GM21825 (cell line): ENCODE data around the gene TMEM86A.

Experiments used
- ATAC-seq: cut with Tn5 transposase; IDR thresholded peaks from one replicate; pipeline ENCODE4 v1.9.1; 2021; ENCODE audit warnings: mild to moderate bottlenecking, moderate library complexity; ENCODE audit not compliant: unreplicated experiment

Gene TMEM86A

DNA sequence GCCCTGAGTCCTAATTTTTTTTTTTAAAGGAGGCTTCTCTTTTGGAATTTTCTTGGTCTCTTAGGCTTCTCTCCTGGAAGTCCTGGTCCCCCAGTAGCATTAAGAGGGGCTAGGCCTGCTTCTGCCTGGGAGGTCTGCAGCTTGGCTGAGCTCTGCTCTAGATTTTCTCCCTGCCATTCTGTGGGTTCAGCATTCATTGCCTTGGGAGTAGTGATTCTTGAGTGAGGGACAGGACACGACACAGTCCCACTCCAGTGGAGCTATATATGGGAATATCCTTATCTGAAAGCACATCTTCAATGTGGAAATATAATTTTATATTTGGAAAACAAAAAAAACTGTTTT is 23.7 kb downstream of the TMEM86A start:
- ATAC-seq, result no peak

DNA sequence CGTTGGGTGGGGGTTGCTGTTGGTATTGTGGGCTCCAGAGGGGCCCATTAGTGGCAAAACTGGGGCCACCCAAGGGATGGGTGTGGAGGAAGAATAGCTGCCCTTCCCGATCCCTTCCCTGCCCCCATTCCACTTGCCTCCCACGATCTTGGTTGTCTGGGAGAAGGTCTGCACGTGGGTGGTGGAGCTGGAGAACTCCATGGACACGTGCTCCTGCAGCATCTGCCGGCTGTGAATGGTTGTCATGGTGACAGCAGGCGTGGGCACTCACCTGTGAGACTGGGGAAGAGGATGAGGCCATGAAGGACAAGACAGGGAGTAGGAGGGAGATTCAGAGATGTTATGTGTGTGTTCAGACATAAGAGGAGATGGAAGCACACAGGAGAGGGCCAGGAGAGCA is 25.4 kb downstream of the TMEM86A start:
- no peak for ATAC-seq

- no peak for ATAC-seq
Observed at GRCh38 chr11:18726040-18726439, 27.5 kb downstream of the TMEM86A start, which contains the start of gene IGSF22. Gene IGSF22, minus strand, starts transcription at chr11:18726188. Its CDS starts 1,952 bp downstream, at chr11:18724236.

DNA sequence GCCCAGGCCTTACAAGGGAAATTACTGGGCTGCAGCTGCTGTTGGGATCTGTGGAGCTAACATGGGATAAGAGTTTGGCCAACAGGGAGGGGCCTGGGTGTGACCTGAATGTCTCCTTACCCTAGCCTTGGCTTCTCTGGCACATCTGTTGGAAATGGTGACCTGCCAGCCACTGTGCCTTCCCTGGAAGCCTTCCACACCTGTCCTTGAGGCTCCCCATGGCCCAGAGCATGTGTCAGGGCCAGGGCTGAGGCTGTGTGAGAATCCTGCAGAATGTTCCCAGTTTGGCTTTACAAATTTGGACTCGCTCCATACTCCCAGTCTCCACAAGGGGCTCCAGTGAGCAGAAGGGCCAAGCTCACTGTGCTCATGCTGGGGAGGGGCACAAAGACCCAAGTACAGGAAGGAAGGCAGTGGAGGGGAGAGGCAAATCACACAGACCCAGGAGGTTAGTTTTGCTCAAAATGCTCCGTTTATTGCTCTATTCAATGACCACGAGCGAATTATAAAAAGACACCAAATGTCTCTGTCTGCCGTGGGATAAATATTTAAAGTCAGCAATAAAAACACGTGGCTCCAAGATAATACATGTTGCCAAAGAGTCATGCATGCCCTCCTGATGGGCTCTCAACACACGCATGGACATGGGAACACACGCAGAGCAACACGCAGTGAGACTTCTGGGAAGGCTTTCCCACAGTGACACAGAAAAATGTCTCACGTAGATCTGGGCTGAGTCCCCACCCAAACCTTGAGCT is 29.1 kb downstream of the TMEM86A start:
- no peak for ATAC-seq

DNA sequence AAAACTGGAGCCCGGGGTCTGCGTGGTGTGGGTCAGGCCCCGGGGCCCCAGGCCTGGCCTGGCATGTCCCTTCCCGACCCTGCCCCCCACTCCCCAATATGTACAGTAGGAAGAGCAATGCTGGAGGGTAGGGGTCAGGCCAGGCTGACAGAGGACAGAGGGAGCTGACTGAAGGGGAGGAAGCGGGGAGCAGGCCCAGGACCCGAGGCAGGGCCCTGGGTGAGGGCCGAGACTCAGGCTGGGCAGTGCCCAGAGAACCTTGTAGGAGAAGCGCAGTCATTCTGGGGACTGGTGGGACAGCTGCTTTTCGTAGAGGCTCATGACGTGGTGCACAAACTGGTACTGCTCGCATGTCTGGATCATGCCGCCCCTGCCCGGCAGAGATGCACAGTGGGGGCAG is 30.1 kb downstream of the TMEM86A start:
- no peak for ATAC-seq

- ATAC-seq, result no peak
Observed at GRCh38 chr11:18729426-18729825, 30.8 kb downstream of the TMEM86A start.

DNA sequence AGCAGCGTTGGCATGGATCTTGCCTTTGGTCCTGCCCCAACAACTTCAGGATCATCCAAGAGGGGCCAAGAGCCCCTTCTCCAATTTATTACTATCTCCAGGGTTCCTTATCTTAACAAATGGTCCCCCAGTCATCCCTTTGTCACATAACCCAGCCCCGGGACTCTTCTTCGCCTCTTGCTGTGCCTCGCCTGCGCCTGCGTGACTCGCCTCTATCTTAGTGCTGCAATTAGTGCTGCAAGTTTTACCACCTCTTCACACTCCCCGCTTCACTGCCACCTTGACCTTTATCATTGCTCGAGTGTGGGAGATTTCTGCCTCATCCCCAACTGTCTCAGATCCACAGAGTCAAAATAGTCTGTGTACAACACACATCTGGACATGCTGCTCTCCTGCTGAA is 31.4 kb downstream of the TMEM86A start:
- ATAC-seq, result no peak

DNA sequence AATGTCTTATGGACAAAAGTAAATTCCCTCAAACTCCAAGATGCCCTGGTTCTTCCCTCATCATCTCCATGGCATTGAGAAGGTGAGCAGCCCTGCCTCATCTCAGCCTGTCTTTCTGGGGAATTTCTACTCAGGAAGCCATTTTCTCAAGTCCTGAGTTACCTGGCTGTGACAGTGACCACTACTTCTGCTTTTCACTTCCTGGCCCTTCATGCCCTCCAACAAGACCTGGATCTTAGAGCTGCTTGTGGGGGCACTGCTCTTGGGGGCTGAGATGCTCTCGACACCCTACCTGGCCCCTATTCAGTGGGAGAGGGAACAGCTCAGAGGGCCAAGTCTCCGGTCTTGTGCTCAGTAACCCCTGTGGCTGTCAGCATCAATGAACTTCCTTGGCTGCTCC is 32.9 kb downstream of the TMEM86A start:
- no peak for ATAC-seq

GRCh38 chr11:18731949-18732821 is 33.6 kb downstream of the TMEM86A start:
- ATAC-seq, result no peak

- ATAC-seq, result no peak
Observed at GRCh38 chr11:18733202-18733601, 34.6 kb downstream of the TMEM86A start.

DNA sequence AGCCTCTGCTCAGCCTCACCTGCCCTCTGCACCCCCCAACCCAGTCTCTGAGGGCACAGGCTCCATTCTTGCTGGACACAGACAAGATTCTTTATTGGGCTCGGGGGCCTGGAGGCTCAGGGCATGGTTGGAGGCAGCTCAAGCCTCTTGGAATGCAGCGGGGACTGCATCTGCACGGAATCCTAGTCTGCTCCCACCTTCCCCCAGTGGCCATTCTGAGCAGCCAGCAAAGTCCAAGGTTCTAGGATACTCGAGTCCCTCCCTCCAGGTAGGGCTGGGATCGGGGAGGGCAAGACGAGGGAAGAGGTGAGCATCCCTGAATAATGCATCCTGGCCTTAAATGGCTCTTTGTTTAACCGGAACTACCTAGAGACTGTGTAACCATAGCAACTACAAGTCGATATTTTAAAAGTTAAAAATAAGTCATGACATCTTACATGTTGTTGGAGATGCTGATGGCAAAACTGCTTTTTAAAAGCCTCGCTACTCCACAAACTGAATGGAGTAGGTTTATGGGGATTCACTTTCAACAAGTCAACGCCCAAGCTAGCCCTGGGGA is 38.1 kb downstream of the TMEM86A start:
- ATAC-seq, result no peak

DNA sequence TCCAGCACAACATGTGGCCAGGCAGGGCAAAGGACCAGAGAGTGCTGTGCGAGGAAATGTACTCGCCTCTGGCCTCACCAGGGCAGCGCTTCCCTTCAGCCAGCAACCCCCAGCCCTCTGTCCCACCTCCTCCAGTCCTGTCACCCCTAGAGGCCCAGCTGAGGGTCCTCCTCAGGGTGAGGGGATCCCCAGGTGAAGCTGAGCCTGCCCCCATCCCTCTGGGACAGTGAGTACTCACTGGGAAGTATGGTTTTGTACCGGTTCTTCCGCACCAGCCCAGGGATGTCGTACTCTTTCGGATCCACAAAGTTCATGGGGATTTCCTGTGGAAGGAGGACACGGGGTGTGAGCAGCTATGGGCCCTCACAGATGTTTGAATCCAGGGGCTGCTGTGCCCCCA is 39.1 kb downstream of the TMEM86A start:
- no peak for ATAC-seq

GRCh38 chr11:18739685-18740084 is 41.1 kb downstream of the TMEM86A start:
- no peak for ATAC-seq

GRCh38 chr11:18741783-18742182 is 43.2 kb downstream of the TMEM86A start:
- no peak for ATAC-seq

DNA sequence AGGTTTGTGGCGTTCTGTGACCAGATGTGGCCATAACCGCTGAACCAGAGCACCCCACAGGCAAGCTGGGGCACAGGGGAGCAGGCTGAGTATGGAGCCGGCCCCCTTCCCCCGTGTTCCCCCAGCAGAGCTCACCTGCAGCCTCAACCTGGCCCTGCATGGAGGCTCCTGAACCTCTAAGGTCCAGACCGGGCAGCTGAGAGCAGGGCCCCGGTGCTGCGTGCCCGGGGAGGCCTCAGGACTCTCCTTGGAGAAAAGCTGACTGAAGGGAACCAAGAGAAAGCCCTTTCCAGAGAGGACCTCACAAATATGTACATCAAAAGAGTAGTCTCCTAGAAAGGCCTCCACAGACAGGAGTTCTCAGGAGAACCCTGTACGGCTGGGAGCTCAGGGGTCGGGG is 44.8 kb downstream of the TMEM86A start:
- no peak for ATAC-seq

DNA sequence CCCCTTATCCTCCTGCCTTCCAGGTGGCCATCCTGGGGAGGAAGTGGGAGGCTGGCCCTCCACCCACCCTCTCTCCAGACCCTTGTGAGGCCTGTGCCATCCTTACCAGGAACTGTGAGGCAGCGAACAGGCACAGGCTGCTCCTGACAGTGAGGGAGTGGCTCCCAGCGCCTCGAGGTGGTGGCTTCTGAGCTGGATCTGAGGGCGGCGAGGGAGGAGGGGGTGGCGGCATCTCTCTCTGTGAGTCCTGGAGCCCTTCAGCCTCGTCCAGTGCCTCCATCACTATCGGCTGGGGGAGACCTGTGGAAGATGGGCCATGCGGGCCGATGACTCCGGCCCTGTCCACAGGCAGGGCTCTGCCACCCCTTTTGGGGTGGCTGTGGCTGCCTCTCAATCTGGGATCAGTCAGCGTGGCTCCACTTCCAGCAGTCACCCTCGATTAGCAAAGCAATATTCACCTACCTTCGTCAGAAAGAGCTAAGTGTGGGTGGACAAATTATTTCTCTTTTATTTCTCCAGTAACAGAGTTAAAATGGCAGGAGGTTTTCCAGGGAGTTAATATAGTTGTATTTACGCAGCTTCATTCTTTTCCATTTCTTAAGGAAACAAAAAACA is 45.4 kb downstream of the TMEM86A start:
- no peak for ATAC-seq

DNA sequence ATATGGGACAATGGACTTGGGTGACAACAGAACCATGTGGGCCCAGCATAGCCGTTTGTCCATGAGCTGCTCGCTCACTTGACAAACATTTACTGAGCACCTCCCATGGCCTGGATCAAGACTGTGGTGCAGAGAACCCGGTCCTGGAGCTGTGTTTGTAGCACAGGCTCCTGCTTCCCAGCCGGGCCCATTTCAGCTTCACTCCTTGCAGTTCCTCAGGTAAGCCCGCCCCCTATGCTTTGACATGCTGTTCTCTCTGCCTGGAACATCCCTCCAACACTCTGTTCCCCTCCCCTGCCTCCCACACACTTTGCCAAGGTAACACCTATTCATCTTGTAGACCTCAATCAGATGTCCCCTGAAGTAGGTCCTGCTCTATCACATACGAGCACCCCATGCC is 46.7 kb downstream of the TMEM86A start:
- no peak for ATAC-seq

DNA sequence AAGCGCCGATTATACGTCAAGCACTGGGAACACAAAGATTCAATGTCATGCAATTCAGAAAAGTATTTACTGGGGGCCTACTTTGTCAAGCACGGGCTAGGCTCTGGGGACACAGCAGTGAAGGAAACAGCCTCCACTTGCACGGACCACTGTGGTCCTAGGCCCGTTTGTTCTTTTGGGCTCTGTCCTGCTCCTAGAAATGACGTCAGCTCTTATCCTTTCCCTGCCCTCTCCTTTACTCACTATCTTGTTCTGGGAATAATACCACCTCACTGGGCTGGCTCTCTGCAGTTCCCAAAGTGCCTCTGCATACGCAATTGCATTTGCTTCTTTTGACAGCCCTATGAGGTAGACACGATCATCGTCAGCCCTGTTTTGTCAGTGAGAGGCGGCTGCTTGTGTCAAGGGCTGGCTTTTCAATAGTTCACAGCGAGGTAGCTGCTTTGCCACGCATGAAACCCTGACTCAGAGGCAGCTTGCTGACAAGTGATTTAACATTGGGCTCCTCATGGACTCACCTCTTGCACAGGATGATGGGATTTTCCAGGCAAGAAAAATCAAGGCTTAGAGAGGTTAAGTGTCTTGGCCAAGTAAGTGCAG is 50.3 kb downstream of the TMEM86A start:
- no peak for ATAC-seq

DNA sequence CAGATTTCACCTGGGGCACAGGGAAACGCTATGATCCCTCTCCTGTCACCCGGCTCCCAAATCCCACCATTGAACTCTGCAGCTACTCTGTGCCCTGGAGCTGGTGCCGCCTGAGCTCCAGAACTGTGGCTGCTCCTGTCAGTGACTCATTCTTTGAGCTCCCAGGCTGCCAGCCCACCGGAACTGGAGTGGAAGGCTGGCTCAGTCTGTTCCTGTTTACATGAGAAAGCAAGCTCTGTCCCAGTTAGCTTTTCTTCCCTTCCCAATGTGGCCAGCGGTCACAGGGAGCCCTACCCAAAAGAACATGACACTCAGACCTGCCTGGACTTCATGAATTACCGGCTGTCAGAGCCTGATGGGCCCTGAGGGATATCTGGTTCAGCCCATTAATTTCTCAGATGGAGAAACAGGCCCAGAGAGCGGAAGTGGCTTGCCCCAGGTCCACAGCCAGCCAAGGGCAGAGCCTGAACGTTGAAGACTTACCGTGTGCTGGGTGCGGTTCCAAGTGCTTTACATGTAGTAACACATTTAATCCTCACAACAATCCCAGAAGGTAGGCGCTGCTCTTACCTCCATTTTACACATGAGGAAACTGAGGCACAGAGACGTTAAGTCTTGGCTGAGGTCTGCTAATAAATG is 51.2 kb downstream of the TMEM86A start:
- ATAC-seq, result no peak

DNA sequence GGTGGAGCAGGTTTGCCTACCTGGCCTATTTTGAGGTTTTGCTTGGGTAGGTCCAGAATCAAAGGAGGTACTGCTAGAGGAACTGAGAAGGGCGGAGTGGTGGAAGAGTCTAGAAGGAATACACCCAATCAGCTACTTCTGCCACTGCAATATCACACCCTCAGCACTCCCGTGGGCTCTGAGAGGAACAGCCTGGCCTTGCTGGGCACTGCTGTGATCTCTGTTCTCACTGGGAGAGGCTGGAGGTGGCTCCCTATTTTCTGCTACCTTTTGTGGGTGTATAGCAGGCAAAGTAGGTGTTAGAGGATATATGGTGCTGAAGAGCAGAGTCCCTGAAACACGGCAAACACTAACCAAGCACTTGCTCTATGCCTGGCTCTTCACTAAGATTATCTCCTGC is 52.4 kb downstream of the TMEM86A start:
- ATAC-seq, result no peak

DNA sequence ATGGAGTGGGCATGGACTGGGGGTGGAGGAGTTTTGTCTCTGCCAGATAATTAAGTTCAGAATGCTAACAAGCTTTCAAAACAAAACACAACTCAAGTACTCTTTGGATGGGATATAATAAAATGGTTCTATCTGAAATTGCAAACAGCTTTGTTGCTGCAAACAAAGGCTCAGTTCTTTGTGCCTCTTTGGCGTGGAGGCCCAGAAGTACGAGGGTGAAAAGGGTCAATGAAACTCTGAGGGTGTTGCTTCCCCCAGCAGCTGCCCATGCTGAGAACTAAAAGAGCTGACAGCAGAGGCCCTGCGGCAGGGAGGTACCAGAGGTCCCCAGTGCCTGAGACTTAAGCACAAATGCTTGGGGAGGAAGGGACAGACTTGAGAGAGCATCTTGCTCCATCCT is 53.9 kb downstream of the TMEM86A start:
- no peak for ATAC-seq
